Activated CD8-positive, alpha-beta memory T cell treated with anti-CD3 and anti-CD28 coated beads for 4 hours (primary cell): Measurements from ENCODE around the gene SPATA1.
A peak's percentile ranks its signal among the peaks of the same experiment; 100 is the strongest.
"Not testable (repeated sequence)": the region's sequence is repeated elsewhere in the genome, so short reads cannot be mapped to it uniquely, and the experiment has no call there.

Experiments used
- DNase-seq, 2 donors: peaks; one replicate each; pipeline ENCODE4 v3.0.0-alpha.2; 2020; ENCODE audit warnings: low read depth in 2 of 2

SPATA1 gene

GRCh38 chr1:84506002-84506728 lies at the start of gene SPATA1, which contains the start of gene GNG5:
Gene SPATA1, plus strand, starts transcription at chr1:84506386. Its CDS starts 9,974 bp downstream, at chr1:84516360.
Gene GNG5, minus strand, starts transcription at chr1:84506581. Its CDS starts 490 bp downstream, at chr1:84506091.
- peak; percentile 96 for DNase-seq

GRCh38 chr1:84462118-84462517 lies 44.1 kb upstream of the SPATA1 start:
- no peak for DNase-seq

GRCh38 chr1:84467298-84467697 lies 38.9 kb upstream of the SPATA1 start:
- DNase-seq: no peak

- DNase-seq: no peak
These were observed 30.0 kb upstream of the SPATA1 start for GRCh38 chr1:84476225-84476624.

GRCh38 chr1:84478876-84479868 lies 27.0 kb upstream of the SPATA1 start, which contains the start of gene RPF1:
Gene RPF1, plus strand, starts transcription at chr1:84479266. Its CDS starts 16 bp downstream, at chr1:84479282.
- DNase-seq: peak; percentile 63 to 65

- DNase-seq: no peak
These were observed 26.2 kb upstream of the SPATA1 start for GRCh38 chr1:84479998-84480397.

- DNase-seq: no peak
These were observed 25.5 kb upstream of the SPATA1 start for GRCh38 chr1:84480650-84481049.

- no peak for DNase-seq
These were observed 24.9 kb upstream of the SPATA1 start for GRCh38 chr1:84481317-84481716.

GRCh38 chr1:84488107-84488506 lies 18.1 kb upstream of the SPATA1 start:
- DNase-seq: no peak

- DNase-seq: no peak
These were observed 16.4 kb upstream of the SPATA1 start for GRCh38 chr1:84489766-84490165.

- no peak for DNase-seq
These were observed 13.5 kb upstream of the SPATA1 start for GRCh38 chr1:84492726-84493125.

GRCh38 chr1:84493747-84494146 lies 12.4 kb upstream of the SPATA1 start:
- no peak for DNase-seq

GRCh38 chr1:84496498-84496897 lies 9.7 kb upstream of the SPATA1 start:
- no peak for DNase-seq

GRCh38 chr1:84497631-84498275 lies 8.4 kb upstream of the SPATA1 start:
- no peak for DNase-seq

GRCh38 chr1:84502927-84503326 lies 3.3 kb upstream of the SPATA1 start:
- no peak for DNase-seq

GRCh38 chr1:84504580-84505492 lies 1.4 kb upstream of the SPATA1 start:
- no peak for DNase-seq

GRCh38 chr1:84505493-84506001 lies 639 bp upstream of the SPATA1 start:
- no peak for DNase-seq

GRCh38 chr1:84506729-84507453 lies 705 bp downstream of the SPATA1 start:
- DNase-seq: no peak

GRCh38 chr1:84507887-84508286 lies 1.7 kb downstream of the SPATA1 start:
- not testable (repeated sequence) for DNase-seq

- DNase-seq: no peak
These were observed 2.3 kb downstream of the SPATA1 start for GRCh38 chr1:84508510-84508909.
